ENCODE results near the gene AKIRIN2.

- no peak for TF ChIP-seq CTCF (IDR thresholded peaks at IDR 0.05)
- no peak for TF ChIP-seq POLR2A (IDR thresholded peaks at IDR 0.05)
Measured at GRCh38 chr6:87664921-87665485, 37.0 kb downstream of the AKIRIN2 start.
